Naive thymus-derived CD4-positive, alpha-beta T cell (primary cell): ENCODE data around the gene RELL1. TPM values are rescaled to one million over a fixed set of nuclear protein-coding genes. Genes with fewer than 3 reads are reported as not detected.

Experiments used
- ATAC-seq: fragments of 150-1000 bp; cut with Tn5 transposase; 2 replicates; pipeline ENCODE4 v1.10.0; 2021; ENCODE audit warnings: mild to moderate bottlenecking, moderate library complexity
- CTCF ChIA-PET: fragments of 350-600 bp; sonication (Branson Sonifier 250); formaldehyde crosslinking; loops from one replicate; lab custom pipeline; 2021; ENCODE audit warnings: antibody characterized with exemption; lab: Charles Lee
- POLR2A ChIA-PET: fragments of 350-600 bp; sonication (Branson Sonifier 250); formaldehyde crosslinking; loops from one replicate; lab custom pipeline; 2021; ENCODE audit warnings: antibody characterized with exemption, inconsistent platforms; lab: Charles Lee
- DNase-seq, 9 donors: peaks; one replicate each; pipeline versions ENCODE4 v3.0.0 to v3.0.0-alpha.2; 2020 to 2022; ENCODE audit warnings: mixed read lengths in 1 of 9
- H3K27ac ChIP-seq: one replicate; pipeline ENCODE4 v1.7.0; 2013; ENCODE audit warnings: mild to moderate bottlenecking, low read depth, low read length, moderate library complexity
- H3K27me3 ChIP-seq, 2 donors: one replicate each; pipeline ENCODE4 v1.7.0; 2013; ENCODE audit warnings: low read length in 2 of 2, mild to moderate bottlenecking in 2 of 2, moderate library complexity in 2 of 2; ENCODE audit not compliant: control insufficient read depth in 2 of 2, insufficient read depth in 2 of 2
- H3K36me3 ChIP-seq, 3 experiments: 1 replicate in 2 of 3; 2 replicates in 1 of 3; pipeline ENCODE4 v1.7.0; 2013; ENCODE audit warnings: low read length in 3 of 3, mild to moderate bottlenecking in 3 of 3, moderate library complexity in 1 of 3; ENCODE audit not compliant: insufficient read depth in 3 of 3, control insufficient read depth in 2 of 3
- H3K4me1 ChIP-seq, 2 donors: one replicate each; pipeline ENCODE4 v1.7.0; 2013; ENCODE audit warnings: low read length in 2 of 2, mild to moderate bottlenecking in 2 of 2, moderate library complexity in 1 of 2; ENCODE audit not compliant: control insufficient read depth in 2 of 2, insufficient read depth in 2 of 2
- H3K4me3 ChIP-seq: 2 replicates; pipeline ENCODE4 v1.7.0; 2013; ENCODE audit warnings: mild to moderate bottlenecking, low read length
- H3K9me3 ChIP-seq, 3 experiments: 1 replicate in 2 of 3; 2 replicates in 1 of 3; pipeline ENCODE4 v1.7.0; 2013; ENCODE audit warnings: low read length in 3 of 3; ENCODE audit not compliant: control insufficient read depth in 2 of 3
- H3K27ac Mint-ChIP-seq, 9 donors: one replicate each; pipeline ENCODE4 v1.8.0; 2020 to 2022; ENCODE audit warnings: mixed read lengths in 9 of 9, mild to moderate bottlenecking in 8 of 9, moderate library complexity in 5 of 9, inconsistent platforms in 2 of 9
- H3K27me3 Mint-ChIP-seq, 5 donors: one replicate each; pipeline ENCODE4 v1.8.0; 2021 to 2022; ENCODE audit warnings: mixed read lengths in 5 of 5, mild to moderate bottlenecking in 1 of 5
- H3K36me3 Mint-ChIP-seq, 5 donors: one replicate each; pipeline ENCODE4 v1.8.0; 2020 to 2022; ENCODE audit warnings: mixed read lengths in 5 of 5, mild to moderate bottlenecking in 3 of 5, inconsistent platforms in 1 of 5
- H3K4me1 Mint-ChIP-seq, 7 donors: one replicate each; pipeline ENCODE4 v1.8.0; 2020 to 2022; ENCODE audit warnings: mixed read lengths in 7 of 7, mild to moderate bottlenecking in 3 of 7, inconsistent platforms in 1 of 7
- H3K4me3 Mint-ChIP-seq, 10 donors: one replicate each; pipeline ENCODE4 v1.8.0; 2020 to 2022; ENCODE audit warnings: mild to moderate bottlenecking in 10 of 10, mixed read lengths in 10 of 10, moderate library complexity in 6 of 10, inconsistent platforms in 2 of 10
- H3K9me3 Mint-ChIP-seq, 11 donors: one replicate each; pipeline ENCODE4 v1.8.0; 2020 to 2022; ENCODE audit warnings: mixed read lengths in 11 of 11, mild to moderate bottlenecking in 4 of 11, inconsistent platforms in 1 of 11, moderate library complexity in 1 of 11
- intact Hi-C, 2 donors: fragments of 100-400 bp; cut with micrococcal nuclease; formaldehyde crosslinking; loops; one replicate each; pipeline ENCODE4 v1.15.1; 2023
- polyA plus RNA-seq, 2 donors: library from polyadenylated mRNA; unstranded; fragments of 300-500 nt; fragmentation: Illumina TruSeq; gene quantifications; one replicate each; pipeline ENCODE4 v1.2.3, GENCODE V29; 2021
- total RNA-seq, 6 experiments: library from RNA in 5 of 6; stranded (reverse) in 5 of 6; gene quantifications; 1 replicate in 5 of 6; 2 replicates in 1 of 6; pipeline ENCODE4 v1.2.3 and lab custom pipeline; 2021 to 2026

RELL1 gene
- total and polyA plus RNA-seq, 7 experiments from 2014 or later = 4.8 to 35.2 (median 27.1) TPM

DNA sequence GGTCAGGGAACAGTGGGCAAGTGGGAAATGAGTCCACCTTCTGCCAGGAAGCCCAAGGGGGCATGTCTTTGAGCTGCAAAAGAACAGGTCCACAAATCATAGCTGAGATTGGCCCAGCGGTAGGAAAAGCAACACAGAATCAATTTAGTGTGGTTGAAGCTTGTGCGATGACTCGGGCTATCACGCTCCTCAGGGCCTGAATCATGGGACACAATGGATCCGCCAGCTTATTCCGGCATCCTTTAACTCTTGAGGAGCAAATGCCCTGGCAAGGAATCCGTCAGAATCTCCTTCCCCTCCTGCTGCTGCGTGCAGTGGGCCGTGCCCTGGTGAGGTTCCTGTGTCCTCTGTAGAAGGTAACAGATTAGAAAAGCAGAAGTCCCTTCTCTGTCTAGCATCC, 98.0 kb downstream of the RELL1 start:
- no peak overlapping the region for H3K27ac Mint-ChIP-seq
- no peak overlapping the region for H3K27ac ChIP-seq
- H3K9me3 Mint-ChIP-seq = peaks cover 0 to 9% (median 0%) of the 10 kb centered on the region in 11 donors
- H3K4me1 Mint-ChIP-seq = peaks cover 2 to 13% (median 8%) of the 10 kb centered on the region in 7 donors
- no peaks in the 10 kb centered on the region for H3K36me3 ChIP-seq
- intact Hi-C loops = no loop called here
- ChIA-PET CTCF (interaction anchor here (0.7 kb wide), 1 partner anchor 111 kb away, joined by 4 read pairs; no protein-coding TSS in a partner anchor), POLR2A (no interaction called here)
- H3K27me3 ChIP-seq = no peaks in the 10 kb centered on the region
- H3K4me1 ChIP-seq = no peaks in the 10 kb centered on the region
- no peak for DNase-seq
- H3K36me3 Mint-ChIP-seq = peaks cover 1 to 24% (median 17%) of the 10 kb centered on the region in 5 donors
- peaks cover 14 to 25% (median 19%) of the 10 kb centered on the region in 5 donors for H3K27me3 Mint-ChIP-seq
- no peaks in the 10 kb centered on the region for H3K9me3 ChIP-seq
- no peak overlapping the region for H3K4me3 Mint-ChIP-seq
- no peak for ATAC-seq
- H3K4me3 ChIP-seq = no peak overlapping the region

DNA sequence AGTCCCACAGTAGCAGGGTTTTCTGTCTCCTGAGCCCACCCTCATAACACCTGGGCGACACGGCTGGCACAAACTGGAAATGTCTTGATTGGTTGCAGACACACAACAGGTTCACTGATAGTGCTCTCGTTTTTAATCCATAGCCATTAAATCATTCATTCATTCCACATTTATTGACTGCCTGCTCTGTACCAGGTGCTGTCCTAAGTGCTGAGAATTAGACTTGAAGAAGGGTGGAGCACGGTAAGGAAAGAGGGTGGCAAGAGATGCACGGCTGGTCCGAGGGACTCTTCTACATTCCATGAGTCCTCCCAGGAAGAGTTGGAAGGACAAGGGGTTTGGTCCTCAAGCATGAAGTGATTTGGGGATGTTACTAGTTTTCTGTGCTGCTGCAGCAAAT, 100.0 kb downstream of the RELL1 start:
- ChIA-PET POLR2A (no interaction called here), CTCF (no interaction called here)
- peaks cover 1 to 23% (median 11%) of the 10 kb centered on the region in 11 donors for H3K9me3 Mint-ChIP-seq
- H3K36me3 Mint-ChIP-seq = peaks cover 1 to 24% (median 22%) of the 10 kb centered on the region in 5 donors
- H3K9me3 ChIP-seq = peaks cover 0 to 4% (median 0%) of the 10 kb centered on the region in 3 experiments
- intact Hi-C loops = no loop called here
- H3K27ac Mint-ChIP-seq = no peak overlapping the region
- no peak overlapping the region for H3K4me3 Mint-ChIP-seq
- H3K36me3 ChIP-seq = no peaks in the 10 kb centered on the region
- peaks cover 2 to 13% (median 8%) of the 10 kb centered on the region in 7 donors for H3K4me1 Mint-ChIP-seq
- no peak for DNase-seq
- H3K27me3 Mint-ChIP-seq = peaks cover 14 to 42% (median 30%) of the 10 kb centered on the region in 5 donors
- H3K4me1 ChIP-seq = no peaks in the 10 kb centered on the region
- no peak for ATAC-seq
- H3K4me3 ChIP-seq = no peak overlapping the region
- no peaks in the 10 kb centered on the region for H3K27me3 ChIP-seq
- H3K27ac ChIP-seq = no peak overlapping the region

DNA sequence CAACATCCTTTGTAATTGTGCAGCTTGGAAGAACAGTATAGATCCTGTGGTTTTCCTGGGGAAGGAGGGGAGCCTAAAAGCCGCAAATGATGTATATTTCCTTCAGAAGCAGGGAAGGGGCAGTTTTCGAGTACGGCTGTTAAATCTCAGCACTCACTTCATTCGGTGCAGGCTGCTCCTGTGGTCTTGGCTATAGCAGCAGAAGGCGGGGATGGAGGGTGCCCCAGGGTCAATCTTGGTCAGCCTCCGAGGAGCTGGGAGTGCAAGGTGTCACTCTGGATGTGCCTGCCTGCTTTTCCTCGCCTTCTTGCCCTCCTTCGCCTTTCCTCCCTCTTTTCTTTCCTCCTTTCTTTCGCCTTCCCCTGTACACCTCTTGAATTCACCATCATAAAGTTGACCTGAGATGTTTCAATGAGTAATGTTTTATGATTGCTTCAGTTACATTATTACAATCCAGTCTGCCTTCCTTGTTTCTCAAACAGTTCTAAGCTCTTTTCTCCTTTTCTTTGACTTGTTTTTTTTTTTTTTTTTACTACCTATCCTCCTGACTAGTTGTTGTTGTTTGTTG, 101.6 kb downstream of the RELL1 start:
- ChIA-PET POLR2A (no interaction called here), CTCF (interaction anchor here (0.7 kb wide), 1 partner anchor 12 kb away, joined by 4 read pairs; no protein-coding TSS in a partner anchor)
- Histone ChIP-seq H3K27ac (no peak overlapping the region), H3K9me3 (peaks cover 0 to 6% (median 0%) of the 10 kb centered on the region in 3 experiments), H3K4me3 (no peak overlapping the region), H3K4me1 (no peaks in the 10 kb centered on the region), H3K36me3 (no peaks in the 10 kb centered on the region), H3K27me3 (no peaks in the 10 kb centered on the region)
- Mint-ChIP-seq H3K27ac (no peak overlapping the region), H3K27me3 (peaks cover 18 to 46% (median 38%) of the 10 kb centered on the region in 5 donors), H3K4me3 (peak overlapping the region in 1 of 10 donors; percentile 38), H3K4me1 (peaks cover 2 to 13% (median 8%) of the 10 kb centered on the region in 7 donors), H3K36me3 (peaks cover 2 to 34% (median 26%) of the 10 kb centered on the region in 5 donors), H3K9me3 (peaks cover 8 to 38% (median 18%) of the 10 kb centered on the region in 11 donors)
- intact Hi-C loops = no loop called here
- ATAC-seq = no peak
- no peak for DNase-seq

DNA sequence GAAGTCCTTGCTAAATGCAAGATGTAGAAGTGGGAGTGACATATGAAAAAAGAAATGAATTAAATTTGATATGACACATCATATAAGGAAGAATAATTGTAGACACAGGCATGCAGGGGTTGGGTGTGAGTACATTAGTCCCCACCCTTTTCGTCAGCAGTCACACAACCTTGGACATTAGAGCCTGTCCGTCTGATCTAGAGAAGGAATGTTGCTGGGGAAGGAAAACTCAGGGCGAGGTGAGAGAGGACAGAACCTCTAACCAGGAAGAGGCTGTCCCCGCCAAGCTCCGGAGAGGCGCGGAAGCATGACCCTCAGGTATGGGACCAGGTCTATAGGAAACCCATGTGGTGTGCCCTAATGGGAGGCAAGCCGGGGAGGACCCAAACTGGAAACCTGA, 102.1 kb downstream of the RELL1 start:
- CTCF ChIA-PET = no interaction called here
- Mint-ChIP-seq H3K27me3 (peaks cover 19 to 50% (median 41%) of the 10 kb centered on the region in 5 donors), H3K36me3 (peaks cover 6 to 39% (median 29%) of the 10 kb centered on the region in 5 donors)

DNA sequence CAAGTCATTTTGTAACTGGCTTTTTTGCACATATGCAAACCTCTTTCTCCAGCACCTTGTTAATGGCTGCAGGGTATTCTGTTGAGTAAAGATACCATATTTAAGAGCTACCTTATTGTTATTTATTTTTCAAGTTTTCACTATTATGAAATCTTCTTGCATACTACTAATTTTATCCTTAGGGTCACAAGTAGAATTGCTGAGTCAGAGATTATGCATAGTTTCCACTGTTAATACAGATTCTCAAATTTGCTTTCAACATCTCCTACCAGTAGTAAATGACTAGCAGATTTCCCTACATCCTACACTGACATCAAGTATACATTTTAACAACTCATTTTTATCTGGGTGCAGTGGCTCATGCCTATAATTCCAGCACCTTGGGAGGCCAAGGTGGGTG, 112.6 kb downstream of the RELL1 start:
- Mint-ChIP-seq H3K27ac (no peak overlapping the region), H3K36me3 (peaks cover 0 to 11% (median 4%) of the 10 kb centered on the region in 5 donors), H3K4me3 (no peak overlapping the region), H3K27me3 (peaks cover 0 to 28% (median 6%) of the 10 kb centered on the region in 5 donors), H3K9me3 (peaks cover 4 to 37% (median 20%) of the 10 kb centered on the region in 11 donors), H3K4me1 (no peaks in the 10 kb centered on the region)
- Histone ChIP-seq H3K4me1 (no peaks in the 10 kb centered on the region), H3K27me3 (no peaks in the 10 kb centered on the region), H3K36me3 (no peaks in the 10 kb centered on the region), H3K27ac (no peak overlapping the region), H3K4me3 (no peak overlapping the region), H3K9me3 (no peaks in the 10 kb centered on the region)
- intact Hi-C loops = no loop called here
- CTCF ChIA-PET = no interaction called here
- ATAC-seq = no peak
- no peak for DNase-seq
- POLR2A ChIA-PET = no interaction called here

More for the DNA sequence above, 102.1 kb downstream of the RELL1 start:
- DNase-seq (no peak), ATAC-seq (no peak)
- no peak overlapping the region for H3K27ac ChIP-seq
- Mint-ChIP-seq H3K27ac (peak overlapping the region in 1 of 9 donors; percentile 41), H3K4me3 (peak overlapping the region in 1 of 10 donors; percentile 32), H3K9me3 (peaks cover 10 to 43% (median 23%) of the 10 kb centered on the region in 11 donors), H3K4me1 (peaks cover 2 to 13% (median 8%) of the 10 kb centered on the region in 7 donors)
- no peaks in the 10 kb centered on the region for H3K4me1 ChIP-seq
- H3K27me3 ChIP-seq = no peaks in the 10 kb centered on the region
- no peaks in the 10 kb centered on the region for H3K36me3 ChIP-seq
- no peak overlapping the region for H3K4me3 ChIP-seq
- POLR2A ChIA-PET = no interaction called here
- intact Hi-C loops = no loop called here
- peaks cover 0 to 6% (median 0%) of the 10 kb centered on the region in 3 experiments for H3K9me3 ChIP-seq

DNA sequence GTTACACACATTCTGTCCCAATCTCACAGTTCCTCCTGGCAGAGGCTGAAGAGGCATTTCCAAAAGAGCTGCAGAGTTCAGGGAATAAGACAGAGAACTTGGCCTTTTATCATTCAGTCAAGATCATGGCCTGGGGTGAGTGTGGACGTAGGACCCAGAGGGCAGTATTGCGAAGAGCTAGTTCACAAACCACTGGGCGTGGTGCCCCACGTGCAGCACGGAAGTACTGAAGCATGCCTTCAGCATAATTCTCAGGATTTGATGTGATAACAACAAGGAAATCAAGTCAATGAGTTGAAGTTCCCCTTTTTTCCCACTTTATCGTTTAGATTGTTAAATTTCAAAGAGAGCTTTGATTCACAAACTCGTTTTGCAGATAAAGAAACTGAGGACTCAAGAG, 117.7 kb downstream of the RELL1 start:
- Mint-ChIP-seq H3K4me1 (peaks cover 0 to 3% (median 0%) of the 10 kb centered on the region in 7 donors), H3K36me3 (no peaks in the 10 kb centered on the region), H3K27me3 (peaks cover 0 to 3% (median 0%) of the 10 kb centered on the region in 5 donors), H3K27ac (peak overlapping the region in 1 of 9 donors; percentile 74), H3K9me3 (no peaks in the 10 kb centered on the region), H3K4me3 (no peak overlapping the region)
- no peaks in the 10 kb centered on the region for H3K27me3 ChIP-seq
- intact Hi-C loops = no loop called here
- H3K36me3 ChIP-seq = no peaks in the 10 kb centered on the region
- no peak overlapping the region for H3K4me3 ChIP-seq
- H3K9me3 ChIP-seq = no peaks in the 10 kb centered on the region
- no peak for DNase-seq
- H3K27ac ChIP-seq = no peak overlapping the region
- no peaks in the 10 kb centered on the region for H3K4me1 ChIP-seq
- POLR2A ChIA-PET = no interaction called here
- CTCF ChIA-PET = interaction anchor here (4.5 kb wide), 1 partner anchor 115 kb away, joined by 20 read pairs; a partner anchor contains a TSS
- no peak for ATAC-seq
